SU-DHL-6 (cell line): ENCODE results near the gene CSF1R.
"Not testable (repeated sequence)": the region's sequence is repeated elsewhere in the genome, so short reads cannot be mapped to it uniquely, and the experiment has no call there.

Experiments
- H2AFZ ChIP-seq: fragments of 200-600 bp; sonication (generic); 2 replicates; pipeline ENCODE4 v1.6.1; 2014; ENCODE audit warnings: low read depth, mild to moderate bottlenecking, moderate library complexity, mixed read lengths, antibody characterized with exemption, low read length; ENCODE audit not compliant: severe bottlenecking
- H3F3A ChIP-seq: fragments of 200-600 bp; shearing (Covaris generic); 2 replicates; pipeline ENCODE4 v1.6.0; 2016; ENCODE audit warnings: antibody characterized with exemption, mild to moderate bottlenecking; ENCODE audit not compliant: insufficient read depth
- H3K27ac ChIP-seq: fragments of 200-600 bp; sonication (generic); 2 replicates; pipeline ENCODE4 v1.5.1; 2016; ENCODE audit warnings: low read depth, mild to moderate bottlenecking, low read length, moderate library complexity, mixed read lengths
- H3K27me3 ChIP-seq: fragments of 200-600 bp; sonication (generic), shearing (Covaris generic); 2 replicates; pipeline ENCODE4 v1.6.0; 2014; ENCODE audit warnings: mild to moderate bottlenecking, low read length
- H3K36me3 ChIP-seq: fragments of 200-600 bp; sonication (generic); 2 replicates; pipeline ENCODE4 v1.6.1; 2014; ENCODE audit warnings: mild to moderate bottlenecking, low read length, mixed read lengths
- H3K4me2 ChIP-seq: fragments of 300-600, 200-600 bp; shearing (Covaris generic), sonication (generic); 2 replicates; pipeline ENCODE4 v1.6.0; 2014; ENCODE audit warnings: low read length, low read depth, mild to moderate bottlenecking; ENCODE audit not compliant: poor library complexity, severe bottlenecking
- H3K4me3 ChIP-seq: fragments of 200-600 bp; sonication (generic); 2 replicates; pipeline ENCODE4 v1.5.1; 2014; ENCODE audit warnings: antibody characterized with exemption, low read length, mild to moderate bottlenecking, mixed read lengths; ENCODE audit not compliant: insufficient read depth, poor library complexity, severe bottlenecking
- H3K79me2 ChIP-seq: fragments of 200-600 bp; sonication (generic); 2 replicates; pipeline ENCODE4 v1.6.1; 2014; ENCODE audit warnings: mild to moderate bottlenecking, low read length, moderate library complexity; ENCODE audit not compliant: insufficient read depth
- H3K9ac ChIP-seq: fragments of 200-600 bp; sonication (generic); 2 replicates; pipeline ENCODE4 v1.7.0; 2014; ENCODE audit warnings: mild to moderate bottlenecking, low read length
- H3K9me2 ChIP-seq: fragments of 200-600 bp; sonication (generic); replicated peaks from 2 replicates; pipeline ENCODE4 v1.6.1; 2014; ENCODE audit warnings: low read length; ENCODE audit not compliant: insufficient read depth
- H3K9me3 ChIP-seq: fragments of 200-600 bp; sonication (generic); 2 replicates; pipeline ENCODE4 v1.6.1; 2014; ENCODE audit warnings: low read length, mixed read lengths; ENCODE audit not compliant: insufficient read depth
- H4K20me1 ChIP-seq: fragments of 200-600 bp; sonication (generic); 2 replicates; pipeline ENCODE4 v1.6.1; 2014; ENCODE audit warnings: low read depth, mild to moderate bottlenecking, antibody characterized with exemption, low read length, moderate library complexity, mixed read lengths
- CTCF ChIP-seq: fragments of 200-600 bp; sonication (generic); IDR thresholded peaks from one replicate; pipeline ENCODE4 v1.5.1; 2017; ENCODE audit warnings: antibody characterized with exemption, mild to moderate bottlenecking, low read length, moderate library complexity; ENCODE audit not compliant: insufficient read depth, poor library complexity, severe bottlenecking
- EZH2phosphoT487 ChIP-seq: fragments of 200-600 bp; sonication (generic), shearing (Covaris generic); conservative IDR thresholded peaks from 2 replicates; pipeline ENCODE4 v1.6.1; 2018; ENCODE audit warnings: mild to moderate bottlenecking, antibody characterized with exemption, low read length, moderate library complexity, mixed read lengths

Gene CSF1R

GRCh38 chr5:150085191-150085912 lies 1.0 kb downstream of the CSF1R start:
- no peak overlapping the region for H3K4me2 ChIP-seq
- H3K27me3 ChIP-seq: no peaks in the 10 kb centered on the region
- no peaks in the 10 kb centered on the region for H3F3A ChIP-seq
- no peaks in the 10 kb centered on the region for H3K9me2 ChIP-seq
- no peak overlapping the region for H3K4me3 ChIP-seq
- H2AFZ ChIP-seq: no peak overlapping the region
- no peaks in the 10 kb centered on the region for H3K36me3 ChIP-seq
- no peak overlapping the region for H3K27ac ChIP-seq
- H3K9ac ChIP-seq: no peak overlapping the region
- H4K20me1 ChIP-seq: no peaks in the 10 kb centered on the region
- H3K79me2 ChIP-seq: no peaks in the 10 kb centered on the region
- TF ChIP-seq CTCF (no peak), EZH2phosphoT487 (no peak)
- H3K9me3 ChIP-seq: no peaks in the 10 kb centered on the region

GRCh38 chr5:150084754-150085153 lies 1.6 kb downstream of the CSF1R start:
- H4K20me1 ChIP-seq, H3K9ac ChIP-seq, H3K9me3 ChIP-seq, H3F3A ChIP-seq, H3K4me3 ChIP-seq, H2AFZ ChIP-seq, H3K79me2 ChIP-seq, H3K36me3 ChIP-seq, H3K9me2 ChIP-seq, H3K4me2 ChIP-seq, H3K27me3 ChIP-seq, H3K27ac ChIP-seq: not testable (repeated sequence)

DNA sequence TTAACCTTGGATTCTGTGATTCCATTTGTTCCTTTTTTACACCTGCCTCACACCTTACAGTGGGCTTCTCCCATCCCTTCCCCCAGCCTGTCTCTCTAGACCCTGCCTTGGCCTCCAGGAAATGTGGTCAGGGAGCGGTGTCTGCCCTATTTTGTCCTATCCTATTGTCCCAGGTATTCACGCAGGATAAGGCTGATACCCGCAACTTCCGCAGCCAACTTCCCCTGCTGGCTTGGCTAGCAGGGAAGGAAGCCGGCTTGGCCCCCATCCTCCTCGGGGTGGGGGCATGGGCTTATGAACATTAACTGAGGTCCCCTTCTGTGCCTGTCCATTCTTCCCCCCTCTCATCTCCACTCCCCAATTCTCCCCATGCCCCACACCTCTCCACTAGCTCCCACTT lies 3.5 kb downstream of the CSF1R start:
- Histone ChIP-seq H3K9me2 (no peaks in the 10 kb centered on the region), H3K27ac (no peak overlapping the region), H3K4me2 (no peak overlapping the region), H3K79me2 (no peaks in the 10 kb centered on the region), H4K20me1 (no peaks in the 10 kb centered on the region), H3F3A (no peaks in the 10 kb centered on the region), H3K9ac (no peak overlapping the region), H2AFZ (no peak overlapping the region), H3K9me3 (no peaks in the 10 kb centered on the region), H3K4me3 (no peak overlapping the region), H3K27me3 (no peaks in the 10 kb centered on the region), H3K36me3 (no peaks in the 10 kb centered on the region)
- no peak for TF ChIP-seq EZH2phosphoT487
- TF ChIP-seq CTCF: no peak

DNA sequence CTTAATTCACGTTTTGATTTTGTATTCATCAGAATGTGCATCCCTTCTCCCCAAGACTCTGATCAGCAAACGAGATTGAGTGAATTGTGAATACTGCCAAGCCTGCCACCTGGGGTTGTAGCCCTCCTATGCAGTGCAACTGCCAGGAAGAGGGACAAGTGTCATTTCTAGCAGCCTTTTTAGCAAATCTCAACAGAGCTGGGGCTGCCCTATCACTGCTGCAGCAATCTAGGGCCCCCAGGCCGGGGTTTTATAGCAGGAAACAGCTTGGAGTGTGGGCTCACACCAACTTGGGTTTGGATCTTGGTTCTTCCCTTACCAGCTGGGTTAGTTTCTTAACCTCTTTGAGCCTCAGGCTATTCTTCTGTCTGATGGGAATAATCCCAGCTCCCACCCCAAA lies 4.0 kb downstream of the CSF1R start:
- Histone ChIP-seq H3K36me3 (no peaks in the 10 kb centered on the region), H3K4me2 (no peak overlapping the region), H3K9me3 (no peaks in the 10 kb centered on the region), H2AFZ (no peak overlapping the region), H4K20me1 (no peaks in the 10 kb centered on the region), H3K27me3 (no peaks in the 10 kb centered on the region), H3K79me2 (no peaks in the 10 kb centered on the region), H3K4me3 (no peak overlapping the region), H3K9ac (no peak overlapping the region), H3K27ac (no peak overlapping the region), H3F3A (no peaks in the 10 kb centered on the region), H3K9me2 (no peaks in the 10 kb centered on the region)
- TF ChIP-seq CTCF (no peak), EZH2phosphoT487 (no peak)
